ENCODE results near the gene RUBCN. TPM values are rescaled to one million over a fixed set of nuclear protein-coding genes. Genes with fewer than 3 reads are reported as not detected.

RUBCN gene
- total and polyA plus RNA-seq, 2 of the 13 experiments (the other 11 are each of a cell fraction or from before 2014, with no cell fraction given): 5.2 to 8.1 TPM

DNA sequence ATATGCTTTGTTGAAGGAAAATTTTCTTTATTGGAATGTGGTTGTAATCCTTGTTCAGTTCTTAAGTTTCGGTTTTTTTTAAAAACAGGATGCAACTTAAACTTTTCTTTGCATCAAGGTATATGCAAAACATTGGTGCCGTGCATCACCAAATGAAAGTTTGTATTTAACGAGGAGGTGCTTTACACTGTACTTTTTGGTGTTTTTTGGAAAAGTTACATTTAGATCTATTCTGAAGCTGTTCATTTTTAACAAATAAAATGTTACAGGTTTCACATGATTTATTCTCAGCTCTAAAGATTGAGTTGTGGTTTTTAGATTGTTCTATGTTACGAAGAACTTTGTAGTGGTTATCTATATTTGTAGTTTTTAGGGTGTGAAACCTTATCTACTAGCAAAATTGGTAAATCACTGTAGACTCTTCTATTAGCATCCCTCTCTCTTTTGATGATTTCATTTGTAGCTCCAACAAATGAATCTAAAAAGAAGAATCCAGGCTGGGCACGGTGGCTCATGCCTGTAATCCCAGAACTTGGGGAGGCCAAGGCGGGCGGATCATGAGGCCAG is 47.4 kb upstream of the RUBCN start (continued):
- no peak for TF ChIP-seq HINFP (CRISPR knock-in tag; IDR thresholded peaks at IDR 0.05; ENCODE audit: low read depth)
- TF ChIP-seq MAFK (conservative IDR thresholded peaks at IDR 0.05 in 1 of 2, IDR thresholded peaks at IDR 0.05 in 1 of 2; ENCODE audit: low read length in 2 of 2): no peak
- no peak for TF ChIP-seq ZNF792 (CRISPR knock-in tag; IDR thresholded peaks at IDR 0.05)
- no peak for TF ChIP-seq SP140L (CRISPR knock-in tag; IDR thresholded peaks at IDR 0.05; ENCODE audit: borderline replicate concordance)

GRCh38 chr3:197782230-197782629 is 45.5 kb upstream of the RUBCN start:
- ATAC-seq (no peak), DNase-seq (ENCODE audit: low spot score) (no peak), FAIRE-seq (no peak)
- Histone ChIP-seq H3K4me2 (ENCODE audit: low read depth, low read length) (no peak overlapping the region), H3K36me3 (replicated peaks in 1 of 2; ENCODE audit: control insufficient read depth in 1 of 2, insufficient read depth in 2 of 2, low read length in 2 of 2) (peaks cover 16 to 39% of the 10 kb centered on the region in 2 experiments), H2AFZ (ENCODE audit: low read length) (no peak overlapping the region), H3K9ac (ENCODE audit: insufficient read depth, low read depth, low read length) (no peak overlapping the region), H3K9me3 (ENCODE audit: low read length) (peaks cover 4% of the 10 kb centered on the region; the same call in 1 of the 2 replicates), H4K20me1 (ENCODE audit: insufficient read depth, low read length) (no peaks in the 10 kb centered on the region), H3K79me2 (ENCODE audit: insufficient read depth, low read length) (no peaks in the 10 kb centered on the region), H3K4me1 (ENCODE audit: insufficient read depth, low read length) (peaks cover 3% of the 10 kb centered on the region), H3K4me3 (replicated peaks in 1 of 3; ENCODE audit: insufficient read depth in 1 of 3, low read depth in 2 of 3, low read length in 3 of 3) (no peak overlapping the region), H3K27ac (ENCODE audit: extremely low read length, insufficient read depth, low read length) (no peak overlapping the region), H3K27me3 (ENCODE audit: control insufficient read depth in 1 of 2, insufficient read depth in 2 of 2, low read length in 2 of 2) (no peaks in the 10 kb centered on the region)
- no TSS peak for BruUV-seq (replicated peaks)
- intact Hi-C loops (cut with micrococcal nuclease; ENCODE audit: unreplicated experiment): no loop called here
- in situ Hi-C loops (cut with HindIII; ENCODE audit: extremely low pct_ligation_motif_present, low pct_unique_long_range_greater_than_20kb): no loop called here
- POLR2A ChIA-PET: no interaction called here
- WGBS (ENCODE audit: low lambda C conversion rate): 96% methylated on average over 4 of the region's 4 CpGs
- CTCF ChIA-PET (ENCODE audit: low intra/inter-chr PET ratio, low total read pairs): no interaction called here
- TF ChIP-seq TFE3 (CRISPR knock-in tag; IDR thresholded peaks at IDR 0.05): no peak
- TF ChIP-seq PRPF4 (IDR thresholded peaks at IDR 0.05; ENCODE audit: low read depth, low read length, poor library complexity, severe bottlenecking): no peak
- no peak for TF ChIP-seq MAFK (conservative IDR thresholded peaks at IDR 0.05 in 1 of 2, IDR thresholded peaks at IDR 0.05 in 1 of 2; ENCODE audit: low read length in 2 of 2)
- TF ChIP-seq FLYWCH1 (CRISPR knock-in tag; IDR thresholded peaks at IDR 0.05): no peak
- no peak for TF ChIP-seq ATF7-NPFF (CRISPR knock-in tag; IDR thresholded peaks at IDR 0.05; ENCODE audit: low read depth)
- no peak for TF ChIP-seq MIER3 (CRISPR knock-in tag; IDR thresholded peaks at IDR 0.05; ENCODE audit: borderline replicate concordance)
- TF ChIP-seq ZC3H13 (CRISPR knock-in tag; IDR thresholded peaks at IDR 0.05): no peak
- TF ChIP-seq, protein P1, sequence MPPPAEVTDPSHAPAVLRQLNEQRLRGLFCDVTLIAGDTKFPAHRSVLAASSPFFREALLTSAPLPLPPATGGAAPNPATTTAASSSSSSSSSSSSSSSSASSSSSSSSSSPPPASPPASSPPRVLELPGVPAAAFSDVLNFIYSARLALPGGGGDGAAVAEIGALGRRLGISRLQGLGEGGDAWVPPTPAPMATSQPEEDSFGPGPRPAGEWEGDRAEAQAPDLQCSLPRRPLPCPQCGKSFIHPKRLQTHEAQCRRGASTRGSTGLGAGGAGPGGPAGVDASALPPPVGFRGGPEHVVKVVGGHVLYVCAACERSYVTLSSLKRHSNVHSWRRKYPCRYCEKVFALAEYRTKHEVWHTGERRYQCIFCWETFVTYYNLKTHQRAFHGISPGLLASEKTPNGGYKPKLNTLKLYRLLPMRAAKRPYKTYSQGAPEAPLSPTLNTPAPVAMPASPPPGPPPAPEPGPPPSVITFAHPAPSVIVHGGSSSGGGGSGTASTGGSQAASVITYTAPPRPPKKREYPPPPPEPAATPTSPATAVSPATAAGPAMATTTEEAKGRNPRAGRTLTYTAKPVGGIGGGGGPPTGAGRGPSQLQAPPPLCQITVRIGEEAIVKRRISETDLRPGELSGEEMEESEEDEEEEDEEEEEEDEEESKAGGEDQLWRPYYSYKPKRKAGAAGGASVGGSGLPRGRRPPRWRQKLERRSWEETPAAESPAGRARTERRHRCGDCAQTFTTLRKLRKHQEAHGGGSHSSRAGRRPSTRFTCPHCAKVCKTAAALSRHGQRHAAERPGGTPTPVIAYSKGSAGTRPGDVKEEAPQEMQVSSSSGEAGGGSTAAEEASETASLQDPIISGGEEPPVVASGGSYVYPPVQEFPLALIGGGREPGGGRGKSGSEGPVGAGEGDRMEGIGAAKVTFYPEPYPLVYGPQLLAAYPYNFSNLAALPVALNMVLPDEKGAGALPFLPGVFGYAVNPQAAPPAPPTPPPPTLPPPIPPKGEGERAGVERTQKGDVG (CRISPR knock-in tag; IDR thresholded peaks at IDR 0.05; ENCODE audit: borderline replicate concordance): no peak
- no peak for TF ChIP-seq ATF7 (IDR thresholded peaks at IDR 0.05)
- TF ChIP-seq ATF7 (CRISPR knock-in tag; IDR thresholded peaks at IDR 0.05): no peak
- no peak for TF ChIP-seq ARNTL (CRISPR knock-in tag; IDR thresholded peaks at IDR 0.05)
- no peak for TF ChIP-seq CCDC6 (CRISPR knock-in tag; IDR thresholded peaks at IDR 0.05)
- no peak for TF ChIP-seq ZNF878 (CRISPR knock-in tag; IDR thresholded peaks at IDR 0.05)
- TF ChIP-seq GATAD1 (CRISPR knock-in tag; IDR thresholded peaks at IDR 0.05): no peak
